Measurements from ENCODE around the gene DLGAP1. TPM values are rescaled to one million over a fixed set of nuclear protein-coding genes. Genes with fewer than 3 reads are reported as not detected.
A peak's percentile ranks its signal among the peaks of the same experiment; 100 is the strongest.

Gene DLGAP1
- total and polyA plus RNA-seq, 10 of the 15 experiments (the other 5 are each of a cell fraction or from before 2014, with no cell fraction given): 0.23 to 27.6 (median 1.9) TPM

DNA sequence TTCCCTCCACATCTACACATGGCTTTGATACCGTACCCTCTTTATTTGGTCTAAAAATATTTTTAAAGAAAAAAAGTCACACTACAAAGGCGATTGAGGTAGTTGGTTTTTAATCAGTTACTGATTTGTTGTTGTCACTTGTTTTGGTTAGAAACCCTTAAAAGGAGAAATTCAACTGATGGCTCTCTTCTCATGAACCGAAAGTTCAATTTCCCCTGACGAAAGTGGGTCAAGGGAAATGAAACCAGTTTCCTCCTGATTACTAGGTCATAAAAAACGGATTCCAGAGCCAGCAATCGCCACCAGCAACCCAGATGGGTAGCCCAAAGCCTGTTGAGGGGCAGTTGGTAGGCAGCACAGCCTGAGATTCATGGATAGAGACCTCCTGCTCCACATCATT lies 63.2 kb downstream of the DLGAP1 start (continued):
- no peak for TF ChIP-seq IRF4 (IDR thresholded peaks at IDR 0.05; ENCODE audit: low read depth, low read length)
- TF ChIP-seq TARDBP (IDR thresholded peaks at IDR 0.05; ENCODE audit: borderline replicate concordance): no peak
- TF ChIP-seq SIN3A (IDR thresholded peaks at IDR 0.05; ENCODE audit: low read depth, low read length): no peak
- TF ChIP-seq MXI1 (IDR thresholded peaks at IDR 0.05; ENCODE audit: low read depth, low read length): peak; percentile 50; the same call in 1 of the 2 replicates
- TF ChIP-seq, protein P1, sequence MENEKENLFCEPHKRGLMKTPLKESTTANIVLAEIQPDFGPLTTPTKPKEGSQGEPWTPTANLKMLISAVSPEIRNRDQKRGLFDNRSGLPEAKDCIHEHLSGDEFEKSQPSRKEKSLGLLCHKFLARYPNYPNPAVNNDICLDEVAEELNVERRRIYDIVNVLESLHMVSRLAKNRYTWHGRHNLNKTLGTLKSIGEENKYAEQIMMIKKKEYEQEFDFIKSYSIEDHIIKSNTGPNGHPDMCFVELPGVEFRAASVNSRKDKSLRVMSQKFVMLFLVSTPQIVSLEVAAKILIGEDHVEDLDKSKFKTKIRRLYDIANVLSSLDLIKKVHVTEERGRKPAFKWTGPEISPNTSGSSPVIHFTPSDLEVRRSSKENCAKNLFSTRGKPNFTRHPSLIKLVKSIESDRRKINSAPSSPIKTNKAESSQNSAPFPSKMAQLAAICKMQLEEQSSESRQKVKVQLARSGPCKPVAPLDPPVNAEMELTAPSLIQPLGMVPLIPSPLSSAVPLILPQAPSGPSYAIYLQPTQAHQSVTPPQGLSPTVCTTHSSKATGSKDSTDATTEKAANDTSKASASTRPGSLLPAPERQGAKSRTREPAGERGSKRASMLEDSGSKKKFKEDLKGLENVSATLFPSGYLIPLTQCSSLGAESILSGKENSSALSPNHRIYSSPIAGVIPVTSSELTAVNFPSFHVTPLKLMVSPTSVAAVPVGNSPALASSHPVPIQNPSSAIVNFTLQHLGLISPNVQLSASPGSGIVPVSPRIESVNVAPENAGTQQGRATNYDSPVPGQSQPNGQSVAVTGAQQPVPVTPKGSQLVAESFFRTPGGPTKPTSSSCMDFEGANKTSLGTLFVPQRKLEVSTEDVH (IDR thresholded peaks at IDR 0.05; ENCODE audit: low read depth, partially characterized antibody): no peak
- TF ChIP-seq, protein P2, sequence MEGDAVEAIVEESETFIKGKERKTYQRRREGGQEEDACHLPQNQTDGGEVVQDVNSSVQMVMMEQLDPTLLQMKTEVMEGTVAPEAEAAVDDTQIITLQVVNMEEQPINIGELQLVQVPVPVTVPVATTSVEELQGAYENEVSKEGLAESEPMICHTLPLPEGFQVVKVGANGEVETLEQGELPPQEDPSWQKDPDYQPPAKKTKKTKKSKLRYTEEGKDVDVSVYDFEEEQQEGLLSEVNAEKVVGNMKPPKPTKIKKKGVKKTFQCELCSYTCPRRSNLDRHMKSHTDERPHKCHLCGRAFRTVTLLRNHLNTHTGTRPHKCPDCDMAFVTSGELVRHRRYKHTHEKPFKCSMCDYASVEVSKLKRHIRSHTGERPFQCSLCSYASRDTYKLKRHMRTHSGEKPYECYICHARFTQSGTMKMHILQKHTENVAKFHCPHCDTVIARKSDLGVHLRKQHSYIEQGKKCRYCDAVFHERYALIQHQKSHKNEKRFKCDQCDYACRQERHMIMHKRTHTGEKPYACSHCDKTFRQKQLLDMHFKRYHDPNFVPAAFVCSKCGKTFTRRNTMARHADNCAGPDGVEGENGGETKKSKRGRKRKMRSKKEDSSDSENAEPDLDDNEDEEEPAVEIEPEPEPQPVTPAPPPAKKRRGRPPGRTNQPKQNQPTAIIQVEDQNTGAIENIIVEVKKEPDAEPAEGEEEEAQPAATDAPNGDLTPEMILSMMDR (IDR thresholded peaks at IDR 0.05 in 2 of 3, conservative IDR thresholded peaks at IDR 0.05 in 1 of 3; ENCODE audit: control insufficient read depth in 2 of 3, extremely low read depth in 1 of 3, insufficient read depth in 1 of 3, low read depth in 3 of 3, low read length in 3 of 3): no peak
- TF ChIP-seq RFX5 (IDR thresholded peaks at IDR 0.05; ENCODE audit: low read depth, low read length): no peak
- TF ChIP-seq MTA3 (IDR thresholded peaks at IDR 0.05; ENCODE audit: borderline replicate concordance, low read length): no peak
- TF ChIP-seq MYC (IDR thresholded peaks at IDR 0.05; ENCODE audit: insufficient read depth, insufficient read length, insufficient replicate concordance, low read length, severe bottlenecking): no peak
- TF ChIP-seq MEF2B (IDR thresholded peaks at IDR 0.05; ENCODE audit: partially characterized antibody, poor library complexity, severe bottlenecking): peak; percentile 83
- no peak for TF ChIP-seq BCL11A (IDR thresholded peaks at IDR 0.05; ENCODE audit: low read depth, low read length)
- TF ChIP-seq SPI1 (IDR thresholded peaks at IDR 0.05; ENCODE audit: borderline replicate concordance, insufficient read depth, low read depth, low read length): peak; percentile 77
- TF ChIP-seq TCF7 (IDR thresholded peaks at IDR 0.05; ENCODE audit: borderline replicate concordance): no peak
- TF ChIP-seq, protein P3, sequence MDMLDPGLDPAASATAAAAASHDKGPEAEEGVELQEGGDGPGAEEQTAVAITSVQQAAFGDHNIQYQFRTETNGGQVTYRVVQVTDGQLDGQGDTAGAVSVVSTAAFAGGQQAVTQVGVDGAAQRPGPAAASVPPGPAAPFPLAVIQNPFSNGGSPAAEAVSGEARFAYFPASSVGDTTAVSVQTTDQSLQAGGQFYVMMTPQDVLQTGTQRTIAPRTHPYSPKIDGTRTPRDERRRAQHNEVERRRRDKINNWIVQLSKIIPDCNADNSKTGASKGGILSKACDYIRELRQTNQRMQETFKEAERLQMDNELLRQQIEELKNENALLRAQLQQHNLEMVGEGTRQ (IDR thresholded peaks at IDR 0.05; ENCODE audit: borderline replicate concordance, low read depth, low read length): no peak
- no peak for TF ChIP-seq ETV6 (conservative IDR thresholded peaks at IDR 0.05 in 1 of 2, IDR thresholded peaks at IDR 0.05 in 1 of 2; ENCODE audit: borderline replicate concordance in 1 of 2, low read depth in 1 of 2)
- TF ChIP-seq, protein P4, sequence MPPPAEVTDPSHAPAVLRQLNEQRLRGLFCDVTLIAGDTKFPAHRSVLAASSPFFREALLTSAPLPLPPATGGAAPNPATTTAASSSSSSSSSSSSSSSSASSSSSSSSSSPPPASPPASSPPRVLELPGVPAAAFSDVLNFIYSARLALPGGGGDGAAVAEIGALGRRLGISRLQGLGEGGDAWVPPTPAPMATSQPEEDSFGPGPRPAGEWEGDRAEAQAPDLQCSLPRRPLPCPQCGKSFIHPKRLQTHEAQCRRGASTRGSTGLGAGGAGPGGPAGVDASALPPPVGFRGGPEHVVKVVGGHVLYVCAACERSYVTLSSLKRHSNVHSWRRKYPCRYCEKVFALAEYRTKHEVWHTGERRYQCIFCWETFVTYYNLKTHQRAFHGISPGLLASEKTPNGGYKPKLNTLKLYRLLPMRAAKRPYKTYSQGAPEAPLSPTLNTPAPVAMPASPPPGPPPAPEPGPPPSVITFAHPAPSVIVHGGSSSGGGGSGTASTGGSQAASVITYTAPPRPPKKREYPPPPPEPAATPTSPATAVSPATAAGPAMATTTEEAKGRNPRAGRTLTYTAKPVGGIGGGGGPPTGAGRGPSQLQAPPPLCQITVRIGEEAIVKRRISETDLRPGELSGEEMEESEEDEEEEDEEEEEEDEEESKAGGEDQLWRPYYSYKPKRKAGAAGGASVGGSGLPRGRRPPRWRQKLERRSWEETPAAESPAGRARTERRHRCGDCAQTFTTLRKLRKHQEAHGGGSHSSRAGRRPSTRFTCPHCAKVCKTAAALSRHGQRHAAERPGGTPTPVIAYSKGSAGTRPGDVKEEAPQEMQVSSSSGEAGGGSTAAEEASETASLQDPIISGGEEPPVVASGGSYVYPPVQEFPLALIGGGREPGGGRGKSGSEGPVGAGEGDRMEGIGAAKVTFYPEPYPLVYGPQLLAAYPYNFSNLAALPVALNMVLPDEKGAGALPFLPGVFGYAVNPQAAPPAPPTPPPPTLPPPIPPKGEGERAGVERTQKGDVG (CRISPR knock-in tag; IDR thresholded peaks at IDR 0.05): no peak
- TF ChIP-seq, protein P5, sequence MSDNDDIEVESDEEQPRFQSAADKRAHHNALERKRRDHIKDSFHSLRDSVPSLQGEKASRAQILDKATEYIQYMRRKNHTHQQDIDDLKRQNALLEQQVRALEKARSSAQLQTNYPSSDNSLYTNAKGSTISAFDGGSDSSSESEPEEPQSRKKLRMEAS (IDR thresholded peaks at IDR 0.05; ENCODE audit: low read depth, low read length): no peak
- no peak for TF ChIP-seq LARP7 (IDR thresholded peaks at IDR 0.05)
- peak; percentile 65; the same call in 1 of the 2 replicates for TF ChIP-seq NR2F1 (conservative IDR thresholded peaks at IDR 0.05)
- TF ChIP-seq STAT1 (conservative IDR thresholded peaks at IDR 0.05): no peak
- TF ChIP-seq SMARCA5 (IDR thresholded peaks at IDR 0.05): no peak
- TF ChIP-seq RBBP5 (conservative IDR thresholded peaks at IDR 0.05): no peak
